ENCODE results near the gene S100A10. TPM values are rescaled to one million over a fixed set of nuclear protein-coding genes. Genes with fewer than 3 reads are reported as not detected.

S100A10 gene
- total RNA-seq, 1 donor from 2014 or later: 431 TPM

DNA sequence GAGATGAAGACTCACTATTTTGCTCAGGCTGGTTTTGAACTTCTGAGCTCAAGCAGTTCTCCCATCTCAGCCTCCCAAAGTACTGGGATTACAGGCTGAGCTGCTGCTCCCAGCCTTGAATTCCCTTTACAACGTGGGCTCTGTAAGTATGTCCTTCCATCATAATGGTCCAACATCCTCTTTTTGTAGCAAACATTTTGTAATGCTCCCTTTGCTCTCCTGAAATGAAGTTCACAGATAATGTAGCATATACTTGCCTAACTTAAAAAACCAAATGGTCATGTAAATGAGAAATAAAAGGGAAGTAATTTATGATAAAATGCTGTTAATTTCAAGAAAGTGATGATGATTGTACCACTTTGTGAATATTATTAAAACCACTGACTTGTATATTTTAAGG lies 53.9 kb downstream of the S100A10 start:
- intact Hi-C loops (cut with micrococcal nuclease): no loop called here

DNA sequence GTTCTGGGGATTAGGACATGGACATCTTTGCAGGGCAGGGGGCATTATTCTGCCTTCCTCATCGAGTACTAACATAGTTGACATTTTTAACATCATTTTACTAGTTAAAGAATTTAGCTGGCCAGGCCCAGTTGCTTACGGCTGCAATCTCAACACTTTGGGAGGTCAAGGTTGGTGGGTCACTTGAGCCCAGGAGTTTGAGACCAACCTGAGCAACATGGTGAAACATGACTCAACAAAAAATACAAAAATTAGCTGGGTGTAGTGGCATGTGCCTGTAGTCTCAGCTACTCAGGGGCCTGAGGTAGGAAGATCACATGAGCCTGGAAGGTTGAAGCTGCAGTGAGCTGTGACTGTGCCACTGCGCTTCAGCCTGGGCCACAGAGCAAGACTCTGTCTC lies 54.5 kb downstream of the S100A10 start:
- intact Hi-C loops (cut with micrococcal nuclease): no loop called here

DNA sequence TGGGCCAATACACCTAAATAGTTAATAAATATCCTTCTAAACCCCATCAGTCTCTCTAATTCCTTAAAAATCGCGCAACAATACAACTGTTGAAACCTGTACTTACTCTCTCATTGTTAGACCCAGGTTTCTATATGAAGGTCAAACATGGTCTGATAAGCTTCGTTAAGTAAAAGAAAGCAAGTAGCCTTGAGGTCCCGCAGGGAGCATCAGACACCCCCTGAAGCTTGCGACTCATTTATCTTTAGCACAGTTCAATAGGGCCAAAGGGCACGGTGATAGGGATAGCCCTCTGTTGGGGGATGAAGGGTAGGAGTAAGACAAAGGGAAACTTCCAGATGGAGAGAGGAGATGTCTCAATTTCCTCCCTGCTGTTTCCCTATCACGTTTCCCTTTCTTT lies 57.0 kb downstream of the S100A10 start:
- intact Hi-C loops (cut with micrococcal nuclease): no loop called here

DNA sequence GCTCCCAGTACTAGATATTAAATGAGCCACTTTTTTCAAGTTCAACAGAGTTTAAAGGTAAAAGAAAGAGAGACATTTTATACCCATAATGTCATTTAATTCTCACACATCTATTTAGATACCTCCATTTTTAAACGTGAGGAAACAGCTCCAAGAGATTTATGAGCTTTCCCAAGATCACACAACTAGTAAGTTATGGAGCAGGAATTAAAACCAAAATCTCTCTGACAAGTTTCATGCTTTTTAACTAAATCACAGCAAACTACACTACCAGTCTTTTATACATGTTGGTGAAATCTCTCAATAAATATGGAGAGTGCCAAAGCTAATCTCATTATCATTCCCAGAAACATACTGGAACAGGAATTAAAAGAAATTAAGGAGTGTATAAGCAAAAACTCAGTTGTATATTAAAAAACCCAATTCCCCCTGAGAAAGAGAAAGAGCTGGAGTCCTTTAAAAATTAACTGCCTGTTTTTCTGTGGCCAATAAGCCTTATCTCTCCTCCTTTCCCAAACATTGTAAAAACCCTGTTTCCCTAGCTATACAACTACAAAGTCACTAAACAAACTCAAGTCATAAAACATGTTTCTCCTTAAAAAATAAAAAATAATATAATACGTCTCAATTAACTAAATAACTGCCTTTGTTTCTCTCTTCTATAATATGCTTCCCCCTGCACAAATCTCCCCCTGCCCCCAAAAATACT lies 57.6 kb downstream of the S100A10 start:
- intact Hi-C loops (cut with micrococcal nuclease): loop anchor here (2.0 kb wide), 1 partner anchor 47 kb away; no protein-coding TSS in a partner anchor

DNA sequence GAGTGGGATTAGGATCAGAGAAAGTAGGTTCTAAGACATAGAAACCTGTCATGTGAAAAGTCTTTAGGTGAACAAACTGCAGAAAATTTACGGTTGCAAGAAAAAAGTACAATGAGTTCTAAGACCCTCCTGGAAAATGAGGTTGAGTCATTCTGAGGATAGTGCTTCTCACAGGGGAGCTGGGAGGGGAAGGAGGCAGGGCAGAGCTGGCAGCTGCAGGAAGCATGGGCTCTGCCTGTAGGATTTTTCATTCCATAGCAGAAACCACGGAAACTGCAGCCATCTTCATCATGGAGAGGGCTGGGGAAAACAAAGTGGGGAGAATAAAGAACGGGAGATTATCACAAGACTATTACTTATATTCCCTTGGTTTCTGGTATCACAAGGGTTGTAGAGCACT lies 58.5 kb downstream of the S100A10 start:
- intact Hi-C loops (cut with micrococcal nuclease): loop anchor here (2.0 kb wide), 1 partner anchor 46 kb away; no protein-coding TSS in a partner anchor

DNA sequence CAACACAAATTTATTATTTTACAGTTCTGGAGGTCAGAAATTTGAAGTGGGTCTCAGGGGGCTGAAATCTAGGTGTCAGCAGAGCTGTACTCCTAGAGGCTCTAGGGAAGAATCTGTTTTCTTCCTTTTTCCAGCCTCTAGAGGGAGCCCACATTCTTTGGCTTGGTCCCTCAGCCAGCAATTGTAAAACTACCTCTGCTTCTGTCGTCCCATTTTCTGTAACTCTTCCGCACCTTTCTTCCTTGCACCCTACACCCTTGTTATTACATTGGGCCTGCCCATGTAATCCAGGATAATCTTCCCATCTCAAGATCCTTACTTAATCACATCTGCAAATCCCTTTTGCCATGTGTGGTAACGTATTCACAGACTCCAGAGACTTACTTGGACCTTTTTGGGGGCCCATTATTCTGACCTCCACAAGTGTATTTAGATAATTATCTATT lies 59.6 kb downstream of the S100A10 start:
- intact Hi-C loops (cut with micrococcal nuclease): loop anchor here (1.0 to 5.0 kb wide), 4 partner anchors 33 to 67 kb away; no protein-coding TSS in a partner anchor

Other genes starting within 250 kb of the S100A10 start
- gene MRPL9, start 230.4 kb downstream of the S100A10 start, total RNA-seq: 108 and 112 TPM in 2 replicates
- gene TDRKH, start 203.4 kb downstream of the S100A10 start, total RNA-seq: 14.9 and 16.3 TPM in 2 replicates
- not detected in 2 replicates for gene LINGO4, start 188.4 kb downstream of the S100A10 start, total RNA-seq
- 0.16 and 0.32 TPM in 2 replicates for gene RORC, start 162.1 kb downstream of the S100A10 start, total RNA-seq
- gene C2CD4D, start 154.0 kb downstream of the S100A10 start, total RNA-seq: 0.68 and 1.1 TPM in 2 replicates
- gene THEM5, start 140.1 kb downstream of the S100A10 start, total RNA-seq: not detected in 2 replicates
- 48.8 and 49.3 TPM in 2 replicates for gene THEM4, start 84.3 kb downstream of the S100A10 start, total RNA-seq
- gene S100A11, start 43.1 kb upstream of the S100A10 start, total RNA-seq: 475 and 488 TPM in 2 replicates
- gene TCHHL1, start 95.2 kb upstream of the S100A10 start, total RNA-seq: not detected in 2 replicates
- 0.07 and 0.11 TPM in 2 replicates for gene TCHH, start 121.6 kb upstream of the S100A10 start, total RNA-seq
- gene RPTN, start 165.4 kb upstream of the S100A10 start, total RNA-seq: not detected in 2 replicates
- gene HRNR, start 230.3 kb upstream of the S100A10 start, total RNA-seq: not detected in 2 replicates

All from T-helper 2 cell treated with Interferon-gamma antibody and Interleukin-4, amounts not matched to agents 100 ng/mL and 5 ng/mL, for 36 hours (primary cell).